Activated CD4-positive, alpha-beta T cell treated with anti-CD3 and anti-CD28 coated beads, Interleukin-2, amount 10 ng/mL, durations not matched to agents 7 days and 5 days (primary cell): ENCODE measurements around the gene ZDHHC9. TPM values are rescaled to one million over a fixed set of nuclear protein-coding genes. Genes with fewer than 3 reads are reported as not detected.
"Not testable (repeated sequence)": the region's sequence is repeated elsewhere in the genome, so short reads cannot be mapped to it uniquely, and the experiment has no call there.

Source experiments
- CTCF ChIA-PET: fragments of 350-600 bp; sonication (Branson Sonifier 250); formaldehyde crosslinking; loops from one replicate; lab custom pipeline; 2021; ENCODE audit warnings: antibody characterized with exemption; lab: Charles Lee
- POLR2A ChIA-PET: fragments of 350-600 bp; sonication (Branson Sonifier 250); formaldehyde crosslinking; loops from one replicate; lab custom pipeline; 2021; ENCODE audit warnings: antibody characterized with exemption; lab: Charles Lee
- DNase-seq: peaks from one replicate; pipeline ENCODE4 v3.0.0-alpha.2; 2020
- H3K27ac Mint-ChIP-seq: one replicate; pipeline ENCODE4 v1.8.0; 2021; ENCODE audit warnings: mild to moderate bottlenecking, moderate library complexity, mixed read lengths
- H3K27me3 Mint-ChIP-seq: one replicate; pipeline ENCODE4 v1.8.0; 2021; ENCODE audit warnings: mixed read lengths
- H3K36me3 Mint-ChIP-seq: one replicate; pipeline ENCODE4 v1.8.0; 2021; ENCODE audit warnings: low read depth, mixed read lengths
- H3K4me1 Mint-ChIP-seq: one replicate; pipeline ENCODE4 v1.8.0; 2021; ENCODE audit warnings: mixed read lengths
- H3K4me3 Mint-ChIP-seq: one replicate; pipeline ENCODE4 v1.8.0; 2021; ENCODE audit warnings: mild to moderate bottlenecking, moderate library complexity, mixed read lengths
- H3K9me3 Mint-ChIP-seq: one replicate; pipeline ENCODE4 v1.8.0; 2021; ENCODE audit warnings: mixed read lengths
- total RNA-seq, 2 experiments: library from RNA; stranded (reverse); gene quantifications; one replicate each; pipeline ENCODE4 v1.2.3, GENCODE V29; 2021

Gene ZDHHC9
- total RNA-seq = 1 to 10 TPM; 4.1 to 4.2 TPM

DNA sequence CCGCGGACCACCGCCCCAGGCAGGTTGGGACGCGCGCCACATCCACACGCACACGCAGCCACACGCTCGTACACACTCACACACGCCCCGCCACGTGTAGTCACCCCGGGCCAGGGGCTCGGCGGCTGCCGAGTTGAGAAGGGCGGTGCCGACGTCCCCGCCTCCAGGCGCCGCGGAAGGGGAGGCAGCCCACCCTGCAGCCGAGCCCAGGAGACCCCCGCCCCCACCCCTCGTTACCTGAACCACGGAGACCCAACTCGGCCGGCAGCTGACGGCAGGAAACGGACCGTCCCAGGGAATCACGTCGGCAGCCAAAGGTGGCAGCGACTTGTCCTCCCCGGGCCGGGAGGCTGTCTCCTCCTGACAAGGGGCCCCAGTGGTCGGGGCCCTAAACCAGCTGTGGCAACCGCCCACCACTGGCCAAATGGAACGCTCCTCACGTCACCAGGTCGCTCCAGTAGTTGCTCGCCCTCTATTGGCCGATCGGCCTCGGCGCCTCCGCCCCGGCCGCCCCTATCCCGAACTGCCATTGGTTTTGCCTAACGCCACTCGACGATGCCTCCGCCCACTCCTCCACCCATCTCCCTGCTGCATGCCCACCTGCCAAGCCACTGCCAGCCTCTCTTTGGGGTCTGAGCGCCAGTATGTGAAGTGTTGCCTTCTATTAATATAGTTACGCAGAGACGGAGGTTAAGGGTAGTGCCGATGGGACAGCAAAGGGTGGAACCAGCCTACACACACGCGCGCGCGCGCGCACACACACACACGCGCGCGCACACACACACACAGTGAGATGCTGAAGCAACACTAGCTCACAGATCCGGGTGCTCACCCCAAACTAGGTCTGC lies at the start of gene ZDHHC9:
Gene ZDHHC9, minus strand, starts transcription at position 428 of the 848 bp plus-strand sequence. CDS start 1,941 bp downstream, outside the sequence.
- no peaks in the 10 kb centered on the region for H3K9me3 Mint-ChIP-seq
- H3K4me1 Mint-ChIP-seq = peaks cover 23% of the 10 kb centered on the region
- H3K4me3 Mint-ChIP-seq = peak within 1 kb of the TSS; percentile 83
- POLR2A ChIA-PET = no interaction called here
- DNase-seq = peak; percentile 85
- peak within 1 kb of the TSS; percentile 77 for H3K27ac Mint-ChIP-seq
- no peaks in the 10 kb centered on the region for H3K36me3 Mint-ChIP-seq
- H3K27me3 Mint-ChIP-seq = peaks cover 2% of the 10 kb centered on the region
- CTCF ChIA-PET = interaction anchor here (0.6 to 1.4 kb wide), 3 partner anchors 21 to 291 kb away, joined by 3 to 4 read pairs (median 3); no protein-coding TSS in a partner anchor

DNA sequence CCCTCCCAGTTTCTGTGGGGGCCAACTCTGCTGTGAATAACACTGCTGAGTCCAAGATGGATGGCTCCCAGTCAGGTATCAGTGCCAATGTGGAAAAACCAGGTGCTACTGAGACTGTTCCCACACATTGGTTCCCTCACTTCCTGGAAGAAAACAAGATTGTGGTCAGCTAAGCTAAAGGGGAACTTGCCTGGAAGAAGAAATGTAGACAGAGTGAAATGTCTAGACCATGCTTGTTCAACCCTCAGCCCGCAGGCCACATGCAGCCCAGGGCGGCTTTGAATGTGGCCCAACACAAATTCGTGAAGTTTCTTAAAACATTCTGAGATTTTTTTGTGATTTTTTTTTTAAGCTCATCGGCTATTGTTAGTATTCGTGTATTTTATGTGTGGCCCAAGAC lies 33.7 kb upstream of the ZDHHC9 start:
- Mint-ChIP-seq H3K27me3 (peaks cover 3% of the 10 kb centered on the region), H3K4me1 (no peaks in the 10 kb centered on the region), H3K36me3 (no peaks in the 10 kb centered on the region), H3K9me3 (no peaks in the 10 kb centered on the region), H3K27ac (no peak overlapping the region), H3K4me3 (no peak overlapping the region)
- CTCF ChIA-PET = no interaction called here
- POLR2A ChIA-PET = no interaction called here
- DNase-seq = no peak

DNA sequence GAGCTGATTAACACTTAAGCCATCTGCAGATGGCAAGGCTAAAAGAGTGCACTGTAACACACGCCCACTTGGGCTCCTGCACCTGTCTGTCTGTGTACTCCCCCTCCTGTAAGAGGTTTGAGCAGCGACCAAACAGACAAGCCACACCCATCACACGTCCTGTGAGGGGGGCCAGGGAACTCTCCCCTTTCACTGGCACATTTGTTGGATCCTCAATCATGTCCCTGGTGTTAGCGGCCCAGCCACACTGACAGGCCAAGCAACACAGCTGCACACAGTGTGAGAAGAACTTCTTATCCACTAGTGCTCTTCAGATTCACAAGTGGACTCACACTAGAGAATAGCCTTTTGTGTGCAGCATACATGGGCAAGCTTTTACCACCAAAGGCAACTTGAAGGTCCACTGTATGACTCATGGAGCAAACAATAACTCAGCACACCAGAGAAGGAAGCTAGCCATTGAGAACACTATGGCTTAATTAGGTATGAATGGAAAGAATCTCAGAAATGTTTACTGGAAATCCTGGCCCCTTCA lies 33.2 kb upstream of the ZDHHC9 start:
- no peaks in the 10 kb centered on the region for H3K9me3 Mint-ChIP-seq
- no peak for DNase-seq
- no peaks in the 10 kb centered on the region for H3K27me3 Mint-ChIP-seq
- H3K4me1 Mint-ChIP-seq = no peaks in the 10 kb centered on the region
- CTCF ChIA-PET = no interaction called here
- no peak overlapping the region for H3K27ac Mint-ChIP-seq
- POLR2A ChIA-PET = no interaction called here
- no peak overlapping the region for H3K4me3 Mint-ChIP-seq
- no peaks in the 10 kb centered on the region for H3K36me3 Mint-ChIP-seq

DNA sequence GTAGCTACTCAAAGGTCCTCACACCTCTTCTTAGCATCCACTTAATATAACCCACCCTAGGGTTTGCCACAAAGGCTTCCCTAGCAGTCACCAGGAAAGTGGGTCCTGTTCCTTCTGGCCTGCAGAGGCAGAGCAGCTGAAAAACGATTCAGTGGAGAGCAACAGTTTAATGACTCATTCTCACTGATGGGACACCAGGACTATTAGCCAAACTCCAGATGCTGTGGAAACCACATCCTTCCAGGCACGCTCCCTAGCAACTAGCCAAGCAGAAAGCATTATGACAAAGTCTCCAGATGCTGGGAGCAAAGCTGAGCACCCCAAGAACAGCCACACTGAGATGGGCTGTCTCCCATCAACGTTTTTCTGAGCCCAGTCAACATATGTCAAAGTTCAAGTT lies 32.0 kb upstream of the ZDHHC9 start:
- H3K27me3 Mint-ChIP-seq = no peaks in the 10 kb centered on the region
- no peak for DNase-seq
- no peaks in the 10 kb centered on the region for H3K9me3 Mint-ChIP-seq
- POLR2A ChIA-PET = no interaction called here
- no peaks in the 10 kb centered on the region for H3K36me3 Mint-ChIP-seq
- no peaks in the 10 kb centered on the region for H3K4me1 Mint-ChIP-seq
- H3K4me3 Mint-ChIP-seq = no peak overlapping the region
- CTCF ChIA-PET = no interaction called here
- no peak overlapping the region for H3K27ac Mint-ChIP-seq

DNA sequence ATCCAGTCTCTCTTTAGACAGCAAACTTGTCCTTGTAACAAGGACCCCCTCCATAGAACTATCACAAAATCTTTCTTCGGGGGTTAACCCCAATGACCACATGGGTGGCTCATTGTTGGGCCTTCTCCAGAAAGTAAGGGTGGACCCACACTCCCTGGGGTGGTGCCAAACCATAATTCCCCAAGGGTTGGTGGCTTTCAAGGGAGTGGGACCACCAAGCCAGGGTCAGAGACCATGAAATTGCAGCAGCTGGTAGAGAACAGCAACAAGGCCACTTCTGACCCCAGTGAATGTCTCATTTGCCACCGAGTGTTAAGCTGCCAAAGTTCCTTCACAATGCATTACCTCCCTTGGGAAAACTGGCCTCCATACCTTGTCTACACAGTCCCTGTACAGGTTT lies 28.8 kb upstream of the ZDHHC9 start:
- ChIA-PET CTCF (interaction anchor here (1.3 kb wide), 1 partner anchor 12 kb away, joined by 3 read pairs; no protein-coding TSS in a partner anchor), POLR2A (no interaction called here)
- H3K4me1 Mint-ChIP-seq = no peaks in the 10 kb centered on the region
- no peaks in the 10 kb centered on the region for H3K9me3 Mint-ChIP-seq
- no peak overlapping the region for H3K27ac Mint-ChIP-seq
- H3K27me3 Mint-ChIP-seq = peaks cover 1% of the 10 kb centered on the region
- H3K4me3 Mint-ChIP-seq = no peak overlapping the region
- no peak for DNase-seq
- H3K36me3 Mint-ChIP-seq = no peaks in the 10 kb centered on the region

DNA sequence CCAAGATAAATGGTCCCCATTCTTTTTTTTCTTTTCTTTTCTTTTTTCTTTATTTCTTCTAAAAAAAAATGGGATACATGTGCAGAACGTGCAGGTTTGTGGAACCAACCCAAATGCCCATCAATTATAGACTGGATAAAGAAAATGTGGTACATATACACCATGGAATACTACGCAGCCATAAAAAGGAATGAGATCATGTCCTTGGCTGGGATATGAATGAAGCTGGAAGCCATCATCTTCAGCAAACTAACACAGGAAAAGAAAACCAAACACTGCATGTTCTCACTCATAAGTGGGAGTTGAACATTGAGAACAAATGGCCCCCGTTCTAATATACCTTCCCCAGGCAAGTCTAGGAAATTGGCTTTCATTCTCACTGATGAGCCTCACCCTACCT lies 22.6 kb upstream of the ZDHHC9 start:
- CTCF ChIA-PET, H3K27me3 Mint-ChIP-seq, H3K36me3 Mint-ChIP-seq, H3K27ac Mint-ChIP-seq, DNase-seq, POLR2A ChIA-PET, H3K4me3 Mint-ChIP-seq, H3K4me1 Mint-ChIP-seq, H3K9me3 Mint-ChIP-seq: not testable (repeated sequence)

DNA sequence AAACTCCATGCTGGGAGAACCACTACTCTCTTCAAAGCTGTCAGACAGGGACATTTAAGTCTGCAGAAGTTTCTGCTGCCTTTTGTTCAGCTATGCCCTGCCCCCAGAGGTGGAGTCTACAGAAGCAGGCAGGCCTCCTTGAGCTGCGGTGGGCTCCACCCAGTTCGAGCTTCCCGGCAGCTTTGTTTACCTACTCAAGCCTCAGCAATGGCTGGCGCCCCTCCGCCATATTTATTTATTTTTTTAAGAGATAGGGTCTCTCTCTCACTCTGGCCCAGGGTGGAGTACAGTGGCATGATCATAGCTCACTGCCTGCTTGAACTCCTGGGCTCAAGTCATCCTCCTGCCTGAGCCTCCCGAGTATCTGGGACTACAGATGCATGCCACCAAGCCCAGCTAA lies 15.4 kb upstream of the ZDHHC9 start:
- H3K36me3 Mint-ChIP-seq, H3K9me3 Mint-ChIP-seq, H3K4me1 Mint-ChIP-seq, DNase-seq, POLR2A ChIA-PET, CTCF ChIA-PET, H3K4me3 Mint-ChIP-seq: not testable (repeated sequence)
- Mint-ChIP-seq H3K27me3 (peaks cover 10% of the 10 kb centered on the region), H3K27ac (peak overlapping the region; percentile 36)

DNA sequence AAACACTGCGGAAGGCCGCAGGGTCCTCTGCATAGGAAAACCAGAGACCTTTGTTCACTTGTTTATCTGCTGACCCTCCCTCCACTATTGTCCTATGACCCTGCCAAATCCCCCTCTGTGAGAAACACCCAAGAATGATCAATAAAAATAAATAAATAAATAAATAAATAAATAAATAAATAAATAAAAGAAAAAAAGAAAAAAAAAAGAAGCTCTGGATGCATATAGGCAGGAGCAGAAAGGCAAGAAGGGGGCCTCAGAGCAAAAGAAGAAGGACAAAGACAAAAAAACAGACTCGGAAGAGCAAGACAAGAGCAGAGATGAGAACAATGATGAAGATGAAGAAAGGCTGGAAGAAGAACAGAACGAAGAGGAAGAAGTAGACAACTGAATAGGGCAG lies 8.1 kb upstream of the ZDHHC9 start:
- H3K9me3 Mint-ChIP-seq, CTCF ChIA-PET, H3K4me1 Mint-ChIP-seq, H3K36me3 Mint-ChIP-seq, H3K27ac Mint-ChIP-seq, DNase-seq, POLR2A ChIA-PET, H3K4me3 Mint-ChIP-seq: not testable (repeated sequence)
- peaks cover 11% of the 10 kb centered on the region for H3K27me3 Mint-ChIP-seq

DNA sequence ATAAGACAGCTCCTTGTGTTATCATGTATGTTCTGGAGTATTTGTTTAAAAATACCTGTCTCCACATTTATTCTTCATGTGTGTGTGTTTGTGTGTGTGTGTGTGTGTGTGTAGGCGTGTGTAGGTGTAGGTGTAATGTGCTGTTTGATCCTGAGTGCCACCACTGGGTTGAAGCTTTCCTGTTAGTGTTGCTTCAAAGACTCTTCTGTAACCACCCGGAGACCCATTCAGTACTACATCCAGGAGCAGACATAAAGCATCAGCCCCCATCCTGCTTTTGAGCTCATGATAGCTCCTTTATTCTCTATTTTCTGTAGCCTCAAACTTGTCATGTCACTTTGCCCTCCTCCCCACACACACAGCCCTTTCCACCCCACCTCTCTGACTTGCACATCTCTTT lies 3.0 kb upstream of the ZDHHC9 start:
- Mint-ChIP-seq H3K9me3 (no peaks in the 10 kb centered on the region), H3K4me1 (peaks cover 21% of the 10 kb centered on the region), H3K4me3 (no peak overlapping the region), H3K36me3 (no peaks in the 10 kb centered on the region), H3K27ac (no peak overlapping the region), H3K27me3 (peaks cover 2% of the 10 kb centered on the region)
- CTCF ChIA-PET = interaction anchor here (0.5 kb wide), 1 partner anchor 17 kb away, joined by 3 read pairs; no protein-coding TSS in a partner anchor
- POLR2A ChIA-PET = no interaction called here
- no peak for DNase-seq

DNA sequence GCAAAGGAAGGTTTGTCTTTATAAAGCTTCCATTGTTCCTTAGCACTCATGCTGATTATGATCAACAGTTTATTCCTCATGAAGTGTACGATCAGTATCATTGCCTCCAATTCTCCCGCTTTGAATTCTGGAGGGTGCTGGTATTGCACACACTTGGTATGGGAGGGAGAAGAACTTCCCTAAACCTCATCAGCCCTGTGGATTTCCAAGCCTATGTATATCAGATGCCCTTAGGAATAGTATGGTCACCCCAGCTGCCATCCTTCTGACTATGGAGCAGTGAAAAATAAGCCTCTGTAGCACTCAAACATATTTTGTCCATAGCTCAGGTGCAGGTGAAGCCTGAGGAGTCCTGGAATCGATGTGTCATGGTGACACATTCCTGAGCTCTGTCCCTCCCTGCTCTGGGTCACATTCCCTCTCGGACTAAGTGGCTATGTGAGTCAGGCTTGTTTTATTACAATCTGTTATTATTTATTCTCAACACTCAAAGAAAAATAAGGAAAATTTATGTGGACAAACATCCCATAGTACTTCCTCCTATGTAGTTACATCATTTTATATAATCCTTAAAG lies 2.0 kb upstream of the ZDHHC9 start:
- H3K9me3 Mint-ChIP-seq = no peaks in the 10 kb centered on the region
- H3K4me3 Mint-ChIP-seq = no peak overlapping the region
- H3K4me1 Mint-ChIP-seq = peaks cover 23% of the 10 kb centered on the region
- DNase-seq = no peak
- peaks cover 2% of the 10 kb centered on the region for H3K27me3 Mint-ChIP-seq
- ChIA-PET CTCF (no interaction called here), POLR2A (no interaction called here)
- H3K27ac Mint-ChIP-seq = no peak overlapping the region
- H3K36me3 Mint-ChIP-seq = no peaks in the 10 kb centered on the region

DNA sequence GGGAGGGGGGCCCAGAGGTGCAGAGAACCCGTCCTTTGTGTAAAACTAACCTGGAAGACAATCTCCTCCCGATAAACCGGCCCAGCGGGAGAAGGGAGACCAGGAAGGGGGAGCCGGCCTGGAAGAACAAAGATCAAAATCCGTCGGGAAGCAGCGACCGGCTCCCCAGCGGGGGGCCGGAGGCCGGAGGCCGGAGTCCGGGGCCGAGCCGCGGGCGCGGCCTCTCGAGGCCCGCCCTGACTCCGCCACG lies 552 bp downstream of the ZDHHC9 start:
- CTCF ChIA-PET = interaction anchor here (1.4 kb wide), 1 partner anchor 20 kb away, joined by 4 read pairs; no protein-coding TSS in a partner anchor

DNA sequence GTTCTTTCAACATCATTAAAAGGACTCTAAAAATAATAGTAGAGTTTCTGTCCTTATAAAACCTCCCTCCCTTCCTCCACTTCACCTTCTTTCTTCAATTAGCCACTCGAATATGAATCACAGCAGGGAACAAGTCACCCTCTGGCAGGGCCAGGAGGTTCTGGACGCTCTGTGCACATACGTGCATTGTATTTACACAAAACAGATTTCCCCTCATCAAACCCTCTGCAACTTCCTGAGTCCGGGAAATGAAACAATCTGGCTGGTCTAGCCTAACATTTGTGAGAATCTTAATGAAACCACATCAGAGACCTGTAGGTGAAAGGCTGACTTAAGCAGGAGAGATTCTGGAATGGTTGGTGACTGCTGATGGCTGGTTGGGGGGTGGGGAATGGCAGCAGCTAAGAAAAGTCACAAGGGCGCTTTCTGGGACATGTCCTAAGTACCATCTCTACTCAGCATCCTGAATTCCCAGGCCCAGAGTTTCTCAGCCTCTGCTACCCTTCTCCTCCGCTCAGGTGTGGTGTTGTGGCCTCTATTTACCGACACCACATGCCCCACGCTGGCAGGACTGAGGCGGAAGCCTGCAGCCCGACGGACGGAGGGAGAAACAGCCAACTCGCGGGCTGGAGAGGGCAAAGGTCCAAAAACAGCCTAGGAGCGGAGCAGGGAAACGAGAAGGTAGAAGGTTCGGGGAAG lies 1.0 kb downstream of the ZDHHC9 start:
- Mint-ChIP-seq H3K36me3 (no peaks in the 10 kb centered on the region), H3K9me3 (no peaks in the 10 kb centered on the region), H3K4me3 (peak overlapping the region; percentile 83), H3K4me1 (peaks cover 23% of the 10 kb centered on the region), H3K27ac (peak overlapping the region; percentile 76), H3K27me3 (peaks cover 2% of the 10 kb centered on the region)
- ChIA-PET POLR2A (no interaction called here), CTCF (no interaction called here)
- DNase-seq = no peak

More for the DNA sequence above, 552 bp downstream of the ZDHHC9 start:
- Mint-ChIP-seq H3K27me3 (peaks cover 2% of the 10 kb centered on the region), H3K27ac (peak overlapping the region; percentile 76), H3K9me3 (no peaks in the 10 kb centered on the region), H3K4me3 (peak overlapping the region; percentile 83), H3K36me3 (no peaks in the 10 kb centered on the region), H3K4me1 (peaks cover 23% of the 10 kb centered on the region)
- POLR2A ChIA-PET = no interaction called here
- DNase-seq = no peak

DNA sequence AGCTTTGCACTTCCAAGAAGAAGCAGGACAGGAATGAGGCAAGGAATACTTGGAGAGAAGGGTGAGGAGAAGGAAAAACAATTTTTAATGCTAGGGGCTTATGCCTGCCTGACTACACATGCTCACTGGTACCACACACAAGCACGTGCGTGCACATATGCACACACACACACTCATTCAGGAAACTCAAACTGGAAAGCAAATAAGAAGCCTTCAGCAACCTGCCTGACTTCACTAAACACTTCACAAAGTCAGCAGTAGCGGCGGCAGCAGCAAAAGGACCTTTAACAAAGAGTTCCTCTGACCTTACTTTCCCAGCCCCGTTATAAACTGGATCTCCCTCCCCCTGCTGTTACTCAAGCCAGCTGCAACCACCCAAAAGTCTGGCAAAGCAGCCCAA lies 3.3 kb downstream of the ZDHHC9 start:
- Mint-ChIP-seq H3K4me3 (no peak overlapping the region), H3K27me3 (peaks cover 2% of the 10 kb centered on the region), H3K36me3 (no peaks in the 10 kb centered on the region), H3K4me1 (peaks cover 22% of the 10 kb centered on the region), H3K9me3 (no peaks in the 10 kb centered on the region), H3K27ac (no peak overlapping the region)
- POLR2A ChIA-PET = no interaction called here
- no peak for DNase-seq
- CTCF ChIA-PET = interaction anchor here (1.1 kb wide), 1 partner anchor 68 kb away, joined by 4 read pairs; no protein-coding TSS in a partner anchor
